ENCODE measurements around the gene SSTR3. TPM values are rescaled to one million over a fixed set of nuclear protein-coding genes. Genes with fewer than 3 reads are reported as not detected.

The SSTR3 gene
- total and polyA plus RNA-seq, 2 donors (not counting 1 experiment from before 2014, with no cell fraction given): 0.64 to 0.98 TPM

DNA sequence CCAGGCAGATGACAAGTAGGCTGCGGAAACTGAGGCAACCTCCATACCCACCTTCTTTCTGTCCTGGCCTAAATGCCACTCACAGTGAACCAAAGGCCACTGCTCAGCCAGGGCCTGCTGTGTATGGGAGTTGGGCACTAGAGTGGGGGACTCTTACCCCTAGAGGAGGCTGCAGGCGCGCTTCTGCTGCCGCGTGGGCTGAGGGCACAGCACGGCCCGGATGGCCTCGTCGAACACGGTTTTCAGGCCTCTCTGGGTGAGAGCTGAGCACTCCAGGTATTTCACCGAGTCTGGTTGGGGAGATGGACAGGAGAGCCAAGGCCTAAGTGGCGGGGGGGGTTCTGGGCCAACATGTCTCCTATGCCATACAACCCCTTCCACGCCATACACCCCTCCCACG, 14.2 kb upstream of the SSTR3 start:
- H3K4me1 Mint-ChIP-seq: peaks cover 86% of the 10 kb centered on the region
- ATAC-seq (ENCODE audit: low read depth) (no peak), DNase-seq (no peak)
- H3K27ac ChIP-seq (ENCODE audit: low read length in 2 of 2): peak overlapping the region in 1 of 2 donors; percentile 87
- peaks cover 91 to 96% of the 10 kb centered on the region in 2 donors for H3K4me1 ChIP-seq (ENCODE audit: control insufficient read depth in 2 of 2, insufficient read depth in 2 of 2, low read length in 2 of 2)
- H3K9me3 Mint-ChIP-seq (ENCODE audit: insufficient read depth): no peaks in the 10 kb centered on the region
- ChIA-PET POLR2A (interaction anchor here (0.6 to 5.2 kb wide), 4 partner anchors 10 to 34 kb away, joined by 4 to 83 read pairs (median 6); partner anchors contain the start of gene RAC2), CTCF (interaction anchor here (1.9 to 11.7 kb wide), 4 partner anchors 15 to 41 kb away, joined by 4 to 129 read pairs (median 62); partner anchors contain the start of gene RAC2)
- no peaks in the 10 kb centered on the region for H3K27me3 Mint-ChIP-seq
- H3K79me2 ChIP-seq (ENCODE audit: control insufficient read depth, insufficient read depth, low read length): peaks cover 39% of the 10 kb centered on the region
- WGBS (ENCODE audit: insufficient coverage): 100% methylated on average over 2 of the region's 14 CpGs
- no peak overlapping the region for H3K4me3 Mint-ChIP-seq
- TF ChIP-seq CTCF (IDR thresholded peaks at IDR 0.05): no peak
- TF ChIP-seq EZH2 (IDR thresholded peaks at IDR 0.05; ENCODE audit: borderline replicate concordance, insufficient read depth, low read depth, low read length, poor library complexity, severe bottlenecking): no peak
- H3K4me2 ChIP-seq (replicated peaks; ENCODE audit: low read depth, low read length, poor library complexity, severe bottlenecking): no peak overlapping the region
- H3K27me3 ChIP-seq (replicated peaks in 1 of 4; ENCODE audit: control extremely low read depth in 1 of 4, control insufficient read depth in 3 of 4, insufficient read depth in 4 of 4, low read length in 3 of 4): no peaks in the 10 kb centered on the region
- no peak overlapping the region for H3K9ac ChIP-seq (ENCODE audit: low read length)
- H4K20me1 ChIP-seq (ENCODE audit: control insufficient read depth, insufficient read depth, low read length, poor library complexity, severe bottlenecking): no peaks in the 10 kb centered on the region
- H3K9me3 ChIP-seq (ENCODE audit: control extremely low read depth in 1 of 3, control insufficient read depth in 2 of 3, insufficient read depth in 1 of 3, low read length in 2 of 3): peaks cover 0 to 10% (median 0%) of the 10 kb centered on the region in 3 donors
- peaks cover 0 to 73% of the 10 kb centered on the region in 2 experiments for H3K36me3 ChIP-seq (replicated peaks in 1 of 2; ENCODE audit: control extremely low read depth in 1 of 2, control insufficient read depth in 1 of 2, extremely low read depth in 1 of 2, insufficient read depth in 2 of 2, low read length in 1 of 2)
- intact Hi-C loops (cut with micrococcal nuclease): no loop called here
- peak overlapping the region; percentile 98 for H3K27ac Mint-ChIP-seq
- no peak overlapping the region for H3K4me3 ChIP-seq (ENCODE audit: control extremely low read depth in 1 of 5, extremely low read depth in 1 of 5, insufficient read depth in 1 of 5, low read depth in 2 of 5, low read length in 4 of 5)
- H2AFZ ChIP-seq (ENCODE audit: insufficient read depth, low read depth, low read length, poor library complexity, severe bottlenecking): no peak overlapping the region

GRCh38 chr22:37226087-37226486, 13.8 kb upstream of the SSTR3 start:
- H3K9me3 ChIP-seq (ENCODE audit: control extremely low read depth in 1 of 3, control insufficient read depth in 2 of 3, insufficient read depth in 1 of 3, low read length in 2 of 3): peaks cover 0 to 14% (median 0%) of the 10 kb centered on the region in 3 donors
- peaks cover 39% of the 10 kb centered on the region for H3K79me2 ChIP-seq (ENCODE audit: control insufficient read depth, insufficient read depth, low read length)
- H3K4me3 ChIP-seq (ENCODE audit: control extremely low read depth in 1 of 5, extremely low read depth in 1 of 5, insufficient read depth in 1 of 5, low read depth in 2 of 5, low read length in 4 of 5): no peak overlapping the region
- ChIA-PET POLR2A (interaction anchor here (0.6 to 5.2 kb wide), 5 partner anchors 11 to 34 kb away, joined by 4 to 83 read pairs (median 6); partner anchors contain the start of gene RAC2), CTCF (interaction anchor here (1.2 to 11.7 kb wide), 9 partner anchors 15 to 232 kb away, joined by 3 to 129 read pairs (median 5); partner anchors contain the start of gene RAC2)
- intact Hi-C loops (cut with micrococcal nuclease): no loop called here
- H3K36me3 ChIP-seq (replicated peaks in 1 of 2; ENCODE audit: control extremely low read depth in 1 of 2, control insufficient read depth in 1 of 2, extremely low read depth in 1 of 2, insufficient read depth in 2 of 2, low read length in 1 of 2): peaks cover 0 to 69% of the 10 kb centered on the region in 2 experiments
- no peaks in the 10 kb centered on the region for H3K27me3 Mint-ChIP-seq
- WGBS (ENCODE audit: insufficient coverage): 81% methylated on average over 4 of the region's 4 CpGs
- peaks cover 86% of the 10 kb centered on the region for H3K4me1 Mint-ChIP-seq
- no peak overlapping the region for H3K9ac ChIP-seq (ENCODE audit: low read length)
- TF ChIP-seq EZH2 (IDR thresholded peaks at IDR 0.05; ENCODE audit: borderline replicate concordance, insufficient read depth, low read depth, low read length, poor library complexity, severe bottlenecking): no peak
- peak overlapping the region; percentile 6 for H3K4me2 ChIP-seq (replicated peaks; ENCODE audit: low read depth, low read length, poor library complexity, severe bottlenecking)
- no peaks in the 10 kb centered on the region for H4K20me1 ChIP-seq (ENCODE audit: control insufficient read depth, insufficient read depth, low read length, poor library complexity, severe bottlenecking)
- ATAC-seq (ENCODE audit: low read depth) (no peak), DNase-seq (no peak)
- H3K4me1 ChIP-seq (ENCODE audit: control insufficient read depth in 2 of 2, insufficient read depth in 2 of 2, low read length in 2 of 2): peaks cover 91 to 96% of the 10 kb centered on the region in 2 donors
- H3K4me3 Mint-ChIP-seq: no peak overlapping the region
- H3K27ac Mint-ChIP-seq: peak overlapping the region; percentile 98
- H2AFZ ChIP-seq (ENCODE audit: insufficient read depth, low read depth, low read length, poor library complexity, severe bottlenecking): no peak overlapping the region
- no peaks in the 10 kb centered on the region for H3K27me3 ChIP-seq (replicated peaks in 1 of 4; ENCODE audit: control extremely low read depth in 1 of 4, control insufficient read depth in 3 of 4, insufficient read depth in 4 of 4, low read length in 3 of 4)
- H3K9me3 Mint-ChIP-seq (ENCODE audit: insufficient read depth): no peaks in the 10 kb centered on the region
- peak overlapping the region in 1 of 2 donors; percentile 87 for H3K27ac ChIP-seq (ENCODE audit: low read length in 2 of 2)

Measured in B cell (primary cell).